Measurements from ENCODE around the gene AMH.

DNA sequence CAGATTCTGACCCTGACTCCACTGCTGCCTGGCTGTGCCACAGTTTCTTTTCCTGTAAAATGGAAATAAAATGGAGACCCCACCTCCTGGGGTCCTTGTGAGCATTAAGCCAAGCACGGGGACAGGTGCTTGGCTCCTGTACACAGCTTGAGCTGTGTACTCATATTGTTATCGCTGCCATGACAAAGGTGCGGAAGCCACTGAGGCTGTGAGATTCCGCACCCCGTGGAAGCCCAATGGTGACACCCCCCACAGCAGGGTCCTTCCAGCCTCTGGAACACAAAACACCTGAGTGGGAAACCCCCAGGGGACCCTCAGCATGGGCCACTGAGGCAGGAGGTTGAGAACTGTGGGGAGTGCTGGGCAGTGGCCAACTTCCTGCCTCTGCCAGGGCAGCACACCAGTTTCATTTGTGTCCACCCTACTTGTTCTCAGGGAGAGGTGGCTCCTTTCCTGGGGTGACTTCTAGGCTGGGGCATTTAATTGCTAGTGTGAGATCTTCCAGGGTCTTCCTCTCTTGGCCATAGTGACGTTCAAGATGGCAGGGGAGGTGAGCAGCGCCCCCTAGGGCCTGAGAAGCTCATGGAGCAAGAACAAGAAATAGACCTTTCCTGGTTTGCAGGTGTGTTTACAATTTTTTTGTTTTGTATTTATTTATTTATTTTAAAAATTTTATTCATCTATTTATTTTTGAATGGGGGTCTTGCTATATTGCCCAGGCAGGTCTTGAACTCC is 12.5 kb downstream of the AMH start:
- TF ChIP-seq, protein P1, sequence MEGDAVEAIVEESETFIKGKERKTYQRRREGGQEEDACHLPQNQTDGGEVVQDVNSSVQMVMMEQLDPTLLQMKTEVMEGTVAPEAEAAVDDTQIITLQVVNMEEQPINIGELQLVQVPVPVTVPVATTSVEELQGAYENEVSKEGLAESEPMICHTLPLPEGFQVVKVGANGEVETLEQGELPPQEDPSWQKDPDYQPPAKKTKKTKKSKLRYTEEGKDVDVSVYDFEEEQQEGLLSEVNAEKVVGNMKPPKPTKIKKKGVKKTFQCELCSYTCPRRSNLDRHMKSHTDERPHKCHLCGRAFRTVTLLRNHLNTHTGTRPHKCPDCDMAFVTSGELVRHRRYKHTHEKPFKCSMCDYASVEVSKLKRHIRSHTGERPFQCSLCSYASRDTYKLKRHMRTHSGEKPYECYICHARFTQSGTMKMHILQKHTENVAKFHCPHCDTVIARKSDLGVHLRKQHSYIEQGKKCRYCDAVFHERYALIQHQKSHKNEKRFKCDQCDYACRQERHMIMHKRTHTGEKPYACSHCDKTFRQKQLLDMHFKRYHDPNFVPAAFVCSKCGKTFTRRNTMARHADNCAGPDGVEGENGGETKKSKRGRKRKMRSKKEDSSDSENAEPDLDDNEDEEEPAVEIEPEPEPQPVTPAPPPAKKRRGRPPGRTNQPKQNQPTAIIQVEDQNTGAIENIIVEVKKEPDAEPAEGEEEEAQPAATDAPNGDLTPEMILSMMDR (IDR thresholded peaks at IDR 0.05) = peak in 4 of 5 experiments; percentile 12 to 42 (median 22)
- TF ChIP-seq EP300 (IDR thresholded peaks at IDR 0.05) (no peak), POLR2A (IDR thresholded peaks at IDR 0.05) (no peak)

All from tibial nerve (tissue), 4 donors.